ENCODE results near the gene ADORA3.

The ADORA3 gene

DNA sequence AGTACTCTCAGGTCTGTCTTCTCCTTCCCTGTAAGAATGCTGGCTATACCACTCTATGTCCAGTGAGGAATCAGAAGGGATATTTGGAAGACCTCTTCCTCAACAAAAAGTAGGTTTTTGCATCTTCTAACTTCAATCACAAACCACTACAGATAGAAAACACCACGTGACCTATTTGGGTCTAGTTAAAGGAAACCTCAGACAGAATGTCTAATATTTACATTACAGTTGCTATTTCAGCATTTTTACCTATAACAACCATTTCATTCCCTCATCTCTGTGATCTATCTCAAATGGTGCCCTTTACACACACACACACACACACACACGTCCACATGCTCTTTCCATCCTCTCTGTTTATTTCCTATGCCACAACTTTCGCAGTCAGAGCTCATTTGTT lies 7.9 kb upstream of the ADORA3 start:
- no peak overlapping the region for H3K4me3 ChIP-seq (ENCODE audit: low read depth, low read length)
- no peak for DNase-seq (ENCODE audit: low read depth)

DNA sequence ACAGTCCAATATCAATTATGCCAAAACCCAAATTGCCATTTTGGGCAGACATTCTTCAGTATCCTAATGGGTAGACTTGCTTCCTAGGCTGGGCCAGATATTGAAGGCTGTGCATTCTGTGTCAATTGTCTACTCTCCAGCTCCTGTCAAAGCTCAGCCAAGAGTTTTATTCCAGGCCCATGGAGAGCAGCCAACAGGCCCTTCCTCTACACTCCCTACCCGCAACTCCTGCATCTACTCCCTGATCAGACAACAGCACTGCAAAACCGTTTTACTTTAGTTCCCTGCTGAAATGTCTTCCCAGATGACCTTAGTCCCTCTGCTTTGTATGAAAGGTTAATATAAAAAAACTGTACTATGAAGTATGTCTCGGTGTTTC lies 6.6 kb upstream of the ADORA3 start:
- H3K4me3 ChIP-seq (ENCODE audit: low read depth, low read length) = no peak overlapping the region
- DNase-seq (ENCODE audit: low read depth) = no peak

DNA sequence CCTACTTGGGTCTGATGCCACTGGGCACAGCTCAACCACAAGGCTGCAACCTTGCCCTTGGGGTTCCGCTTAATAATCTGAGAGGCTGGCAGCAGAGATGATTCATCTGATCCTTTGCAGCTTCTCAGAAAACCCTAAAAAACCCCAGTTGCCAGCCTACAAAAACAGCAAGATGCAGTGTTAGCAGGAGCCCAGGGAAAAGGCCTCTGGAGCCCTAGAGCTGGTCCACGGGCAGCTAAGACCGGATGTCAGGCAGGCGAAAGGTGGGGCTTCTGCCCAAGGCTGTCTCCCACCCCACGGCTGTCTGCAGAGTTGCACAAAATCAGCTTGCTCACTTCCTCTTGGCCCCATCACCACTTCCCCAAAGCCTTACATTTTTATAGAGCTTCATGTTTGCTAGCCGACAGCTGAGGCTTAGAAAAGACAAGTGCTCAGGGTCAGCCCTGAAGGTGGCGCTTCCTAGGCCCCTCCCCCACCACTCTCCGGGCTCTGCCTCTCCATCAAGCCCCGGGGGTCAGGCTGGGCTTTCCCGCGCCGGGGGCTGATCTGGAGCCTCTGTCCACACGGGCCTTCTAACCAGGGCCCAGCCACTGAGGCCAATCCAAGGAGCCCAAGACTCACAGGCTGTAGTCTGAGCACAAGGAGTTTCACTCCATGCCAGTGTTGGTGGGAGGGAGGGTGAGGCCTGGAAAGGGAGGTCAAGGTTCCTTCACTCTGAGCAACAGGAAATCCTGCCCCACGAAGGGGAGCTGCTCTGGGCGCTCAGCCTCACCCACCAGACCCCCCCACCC lies 4.2 kb upstream of the ADORA3 start:
- peak overlapping the region; percentile 25 for H3K4me3 ChIP-seq (ENCODE audit: low read depth, low read length)
- DNase-seq (ENCODE audit: low read depth) = peak; percentile 38

DNA sequence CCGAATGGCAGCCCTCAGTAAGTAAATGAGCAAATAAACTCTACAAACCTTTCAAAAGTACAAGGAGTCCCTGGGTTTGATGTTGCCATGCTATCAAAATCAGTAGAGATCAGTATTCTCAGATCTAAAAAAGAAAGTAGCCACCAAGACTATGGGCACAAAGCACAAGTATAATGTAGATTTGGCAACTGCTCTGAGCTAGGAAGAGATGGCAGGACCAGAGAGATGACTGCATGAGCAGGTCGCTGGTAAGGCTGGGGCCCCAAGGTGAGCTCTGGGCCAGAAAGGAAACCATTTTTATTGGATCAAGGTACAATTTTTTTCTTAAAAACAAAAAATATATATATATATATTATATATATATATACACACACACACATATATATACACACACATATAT lies 3.1 kb upstream of the ADORA3 start:
- DNase-seq (ENCODE audit: low read depth) = no peak
- no peak overlapping the region for H3K4me3 ChIP-seq (ENCODE audit: low read depth, low read length)

DNA sequence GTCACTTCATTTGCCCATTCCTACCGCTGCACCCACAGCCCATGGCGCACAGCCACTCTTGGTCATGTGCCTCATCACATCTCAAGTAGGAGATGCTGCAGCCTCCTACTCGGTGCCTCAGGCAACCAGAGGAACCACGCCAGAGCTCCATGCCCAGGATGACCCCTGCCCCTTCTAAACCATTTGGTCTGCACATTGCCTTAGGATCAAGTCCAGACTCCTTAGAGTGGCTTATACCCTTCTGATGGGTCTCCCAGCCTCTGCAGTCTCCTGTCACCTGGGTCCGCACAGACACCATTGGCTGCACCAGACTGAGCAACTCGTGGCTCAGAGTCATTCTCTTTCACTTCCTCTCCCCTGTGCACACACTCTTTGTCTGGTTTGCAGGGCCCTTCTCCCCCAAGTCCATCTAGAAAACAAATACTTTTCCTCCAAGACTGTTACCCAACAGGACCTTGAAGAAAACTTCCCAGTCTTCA lies 2.2 kb upstream of the ADORA3 start:
- DNase-seq (ENCODE audit: low read depth) = no peak
- no peak overlapping the region for H3K4me3 ChIP-seq (ENCODE audit: low read depth, low read length)

- no peak for DNase-seq (ENCODE audit: low read depth)
- H3K4me3 ChIP-seq (ENCODE audit: low read depth, low read length) = no peak overlapping the region
Observed at GRCh38 chr1:111504097-111504496, 664 bp upstream of the ADORA3 start.

- DNase-seq (ENCODE audit: low read depth) = no peak
- no peak overlapping the region for H3K4me3 ChIP-seq (ENCODE audit: low read depth, low read length)
Observed at GRCh38 chr1:111501645-111502044, 1.8 kb downstream of the ADORA3 start.

DNA sequence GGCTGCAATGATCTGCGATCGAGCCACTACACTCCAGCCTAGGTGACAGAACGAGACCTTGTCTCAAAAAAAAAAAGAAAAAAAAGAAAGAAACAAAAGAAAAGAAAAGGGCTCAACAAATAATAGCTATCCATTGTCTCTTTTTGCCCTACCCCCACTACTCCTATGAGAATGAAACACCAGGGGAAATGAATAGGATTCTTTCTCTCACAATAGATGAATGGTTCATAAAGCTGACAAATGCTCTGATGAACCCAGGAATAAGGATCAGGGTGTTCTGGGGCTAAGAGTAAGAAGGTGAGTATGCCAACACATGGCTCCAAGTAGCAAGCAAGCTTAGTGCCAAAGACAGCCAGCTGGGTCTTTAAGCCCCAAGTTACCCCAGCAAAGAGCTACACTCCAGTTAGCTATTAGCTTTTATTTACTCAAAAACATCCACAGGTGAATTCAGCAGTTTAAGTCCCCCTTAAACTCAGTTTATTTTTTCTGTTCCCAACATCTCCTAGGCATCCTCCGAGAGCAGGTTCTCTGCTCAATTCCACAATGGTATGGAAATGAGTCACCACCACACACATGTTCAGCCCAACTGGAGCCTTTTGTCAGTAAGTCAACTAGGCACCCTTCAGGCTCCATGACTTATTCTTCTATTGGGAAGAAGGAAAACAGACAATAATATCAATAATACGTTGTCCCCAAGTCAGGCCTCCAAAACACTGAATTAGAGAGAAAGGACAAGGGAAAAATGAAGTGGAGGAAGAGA lies 4.2 kb downstream of the ADORA3 start:
- H3K4me3 ChIP-seq (ENCODE audit: low read depth, low read length) = no peak overlapping the region
- DNase-seq (ENCODE audit: low read depth) = no peak

DNA sequence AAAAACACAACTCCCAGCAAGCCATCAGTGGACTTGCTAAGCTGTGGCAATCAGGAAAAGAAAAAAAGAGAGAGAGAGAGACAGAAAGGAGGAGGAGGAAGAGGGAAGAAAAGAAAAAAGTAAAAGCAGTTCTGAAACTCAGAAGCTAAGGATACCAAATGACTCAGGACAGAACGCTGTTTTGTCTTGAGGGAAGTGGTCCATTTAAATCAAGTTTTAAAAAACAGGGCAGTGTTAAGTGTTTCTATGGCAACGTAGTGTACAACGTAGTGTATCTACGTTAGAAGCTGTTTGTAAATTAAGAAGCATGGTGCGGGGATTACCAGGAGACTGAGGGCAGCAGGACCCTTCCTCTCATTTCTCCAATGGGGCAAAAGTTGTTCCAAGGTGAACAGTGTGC lies 5.8 kb downstream of the ADORA3 start:
- H3K4me3 ChIP-seq (ENCODE audit: low read depth, low read length) = no peak overlapping the region
- DNase-seq (ENCODE audit: low read depth) = no peak

- no peak for DNase-seq (ENCODE audit: low read depth)
Observed at GRCh38 chr1:111496398-111496797, 7.0 kb downstream of the ADORA3 start.

GRCh38 chr1:111491070-111491469 lies 12.4 kb downstream of the ADORA3 start:
- DNase-seq (ENCODE audit: low read depth) = no peak
- no peak overlapping the region for H3K4me3 ChIP-seq (ENCODE audit: low read depth, low read length)

More at GRCh38 chr1:111496398-111496797, 7.0 kb downstream of the ADORA3 start:
- H3K4me3 ChIP-seq (ENCODE audit: low read depth, low read length) = no peak overlapping the region

DNA sequence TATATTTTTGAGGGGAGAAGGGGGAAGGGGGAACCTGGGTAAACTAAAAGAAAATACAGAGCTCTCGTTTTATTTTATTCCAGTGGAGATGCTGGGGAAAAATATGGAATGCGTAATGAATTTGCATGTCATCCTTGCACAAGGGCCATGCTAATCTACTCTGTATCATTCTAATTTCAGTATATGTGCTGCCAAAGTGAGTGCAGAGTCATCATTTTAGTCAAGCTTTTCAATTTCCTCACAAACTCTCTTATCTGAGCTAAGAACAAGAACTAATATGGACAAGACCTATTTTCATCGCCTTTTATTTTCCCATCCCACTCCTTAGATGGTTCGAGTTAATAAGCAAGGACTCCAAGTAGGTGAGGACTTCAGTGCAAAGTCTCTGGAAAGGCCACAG lies 13.2 kb downstream of the ADORA3 start:
- DNase-seq (ENCODE audit: low read depth) = no peak
- H3K4me3 ChIP-seq (ENCODE audit: low read depth, low read length) = no peak overlapping the region

- DNase-seq (ENCODE audit: low read depth) = no peak
- H3K4me3 ChIP-seq (ENCODE audit: low read depth, low read length) = no peak overlapping the region
Observed at GRCh38 chr1:111489604-111490003, 13.8 kb downstream of the ADORA3 start.

GRCh38 chr1:111488669-111489068 lies 14.8 kb downstream of the ADORA3 start:
- no peak overlapping the region for H3K4me3 ChIP-seq (ENCODE audit: low read depth, low read length)
- DNase-seq (ENCODE audit: low read depth) = no peak

DNA sequence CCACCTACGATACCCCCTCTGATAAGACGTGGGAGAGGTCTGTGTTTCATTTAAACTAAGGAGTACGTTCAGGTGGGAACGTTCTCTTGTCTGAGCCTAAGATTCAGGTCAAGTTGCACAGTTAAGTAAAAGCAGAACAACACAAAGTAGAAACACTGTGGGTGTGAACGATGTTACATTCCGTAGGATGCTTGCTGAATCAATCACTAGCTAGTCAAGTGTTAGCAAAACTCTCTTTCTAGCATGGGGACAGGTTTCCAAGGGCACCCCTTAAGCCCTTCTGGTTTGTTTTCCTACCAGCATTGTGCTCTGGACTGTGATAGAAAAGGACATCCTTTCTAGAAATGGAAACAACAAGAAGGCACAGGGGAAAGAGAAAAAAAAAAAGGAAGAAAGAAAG lies 16.3 kb downstream of the ADORA3 start:
- no peak overlapping the region for H3K4me3 ChIP-seq (ENCODE audit: low read depth, low read length)
- DNase-seq (ENCODE audit: low read depth) = no peak

DNA sequence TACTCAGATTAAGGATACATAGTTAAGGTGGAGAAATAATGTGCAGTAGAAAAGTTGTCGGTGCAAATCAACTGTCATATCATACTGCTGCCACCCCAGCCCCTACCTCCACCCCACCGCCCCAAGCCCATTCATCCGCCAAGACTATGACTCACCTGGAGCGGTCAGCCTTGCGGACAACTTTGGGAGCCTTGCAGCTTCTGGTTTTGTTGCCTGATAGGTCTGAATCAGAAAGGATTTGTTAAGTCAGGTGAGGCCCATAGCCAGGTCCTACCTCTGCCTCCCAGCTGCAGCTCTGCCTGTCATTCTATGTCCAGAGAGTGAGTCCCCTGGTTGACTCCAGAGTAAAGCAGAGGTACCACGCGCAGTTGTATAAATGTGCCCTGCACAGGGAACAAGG lies 17.0 kb downstream of the ADORA3 start:
- no peak for DNase-seq (ENCODE audit: low read depth)
- no peak overlapping the region for H3K4me3 ChIP-seq (ENCODE audit: low read depth, low read length)

GRCh38 chr1:111484391-111485026 lies 18.9 kb downstream of the ADORA3 start:
- DNase-seq (ENCODE audit: low read depth) = no peak
- H3K4me3 ChIP-seq (ENCODE audit: low read depth, low read length) = no peak overlapping the region

DNA sequence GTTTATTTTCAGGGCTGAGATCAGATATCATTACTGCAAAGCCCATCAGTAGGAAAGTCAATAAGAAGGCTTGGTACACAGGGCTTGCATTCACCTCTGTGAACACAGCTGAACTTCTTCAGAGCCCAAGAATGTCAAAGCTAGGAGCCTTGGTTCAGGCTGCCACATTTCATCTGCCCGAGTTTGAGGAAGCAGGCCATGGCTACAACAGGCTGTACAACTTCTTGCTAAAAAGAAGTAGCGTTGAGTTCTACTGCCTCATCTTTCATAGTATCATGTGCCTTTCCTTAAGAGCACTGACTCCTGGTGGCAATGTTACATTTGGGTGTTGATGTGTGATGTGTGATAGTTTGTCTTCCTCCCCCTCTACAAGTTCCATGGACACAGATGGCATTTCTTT lies 19.6 kb downstream of the ADORA3 start:
- H3K4me3 ChIP-seq (ENCODE audit: low read depth, low read length) = no peak overlapping the region
- no peak for DNase-seq (ENCODE audit: low read depth)

DNA sequence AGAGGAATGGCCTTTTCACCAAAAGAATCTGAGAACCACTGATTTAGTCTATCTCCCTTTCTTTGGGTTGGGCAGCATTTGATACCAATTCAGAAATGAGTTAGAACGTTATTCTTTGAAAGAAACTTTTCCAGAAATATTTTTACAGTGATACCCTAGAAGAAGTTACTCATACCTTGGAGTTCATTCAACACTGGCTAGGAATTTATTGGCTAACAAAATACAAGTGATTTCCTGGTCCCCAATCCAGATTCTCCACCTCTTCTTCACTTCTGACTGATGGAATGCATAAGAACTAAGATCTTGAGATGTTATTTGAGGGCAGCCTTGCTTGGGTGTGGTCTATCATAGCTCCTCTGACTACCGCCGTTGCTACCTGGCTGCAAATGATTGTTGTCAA lies 20.3 kb downstream of the ADORA3 start:
- no peak overlapping the region for H3K4me3 ChIP-seq (ENCODE audit: low read depth, low read length)
- no peak for DNase-seq (ENCODE audit: low read depth)

- H3K4me3 ChIP-seq (ENCODE audit: low read depth, low read length) = no peak overlapping the region
- DNase-seq (ENCODE audit: low read depth) = peak; percentile 9
Observed at GRCh38 chr1:111481387-111482221, 21.8 kb downstream of the ADORA3 start.

Data from skeletal muscle cell (primary cell).